Liver (tissue), 9 donors: ENCODE measurements around the gene IKZF3. TPM values are rescaled to one million over a fixed set of nuclear protein-coding genes. Genes with fewer than 3 reads are reported as not detected.
A peak's percentile ranks its signal among the peaks of the same experiment; 100 is the strongest.

Source experiments
- DNase-seq: peaks from one replicate; pipeline ENCODE4 v3.0.0-alpha.2; 2017; ENCODE audit warnings: low spot score
- H3K27ac ChIP-seq, 2 donors: one replicate each; pipeline ENCODE4 v1.7.0; 2013; ENCODE audit warnings: inconsistent platforms in 2 of 2, low read length in 2 of 2, control low read depth in 1 of 2, low read depth in 1 of 2, mild to moderate bottlenecking in 1 of 2
- H3K27me3 ChIP-seq, 4 donors: one replicate each; pipeline versions ENCODE4 v1.6.1 to v1.7.0; 2013; ENCODE audit warnings: low read length in 3 of 4, inconsistent platforms in 1 of 4, mild to moderate bottlenecking in 1 of 4, moderate library complexity in 1 of 4; ENCODE audit not compliant: control insufficient read depth in 4 of 4, insufficient read depth in 4 of 4
- H3K36me3 ChIP-seq, 4 donors: one replicate each; pipeline versions ENCODE4 v1.6.1 to v1.7.0; 2013; ENCODE audit warnings: low read length in 3 of 4, mild to moderate bottlenecking in 3 of 4, low read depth in 1 of 4, moderate library complexity in 1 of 4; ENCODE audit not compliant: control insufficient read depth in 4 of 4, insufficient read depth in 3 of 4
- H3K4me1 ChIP-seq, 4 donors: one replicate each; pipeline versions ENCODE4 v1.6.1 to v1.7.0; 2013; ENCODE audit warnings: low read length in 3 of 4, mild to moderate bottlenecking in 3 of 4, moderate library complexity in 1 of 4; ENCODE audit not compliant: control insufficient read depth in 4 of 4, insufficient read depth in 4 of 4
- H3K4me3 ChIP-seq, 3 donors: one replicate each; pipeline versions ENCODE4 v1.6.1 to v1.7.0; 2013; ENCODE audit warnings: low read length in 3 of 3, control low read depth in 1 of 3, low read depth in 1 of 3, mild to moderate bottlenecking in 1 of 3
- H3K9ac ChIP-seq, 2 donors: one replicate each; pipeline ENCODE4 v1.7.0; 2013; ENCODE audit warnings: low read length in 2 of 2, mild to moderate bottlenecking in 2 of 2, moderate library complexity in 2 of 2, control low read depth in 1 of 2, low read depth in 1 of 2
- H3K9me3 ChIP-seq, 4 donors: one replicate each; pipeline versions ENCODE4 v1.6.1 to v1.7.0; 2013; ENCODE audit warnings: low read length in 3 of 4; ENCODE audit not compliant: control insufficient read depth in 4 of 4
- ATF3 ChIP-seq: IDR thresholded peaks from 2 replicates; pipeline ENCODE4 v1.6.1; 2016; ENCODE audit warnings: antibody characterized with exemption
- CTCF ChIP-seq: fragments of 150-350 bp; IDR thresholded peaks from 2 replicates; pipeline ENCODE4 v1.5.1; 2017; ENCODE audit warnings: improper control_type of control experiment, low read depth, low read length; ENCODE audit not compliant: missing input control
- EGR1 ChIP-seq, 2 donors: IDR thresholded peaks; 2 replicates each; pipeline ENCODE4 v1.6.1; 2016 to 2018; ENCODE audit warnings: antibody characterized with exemption in 2 of 2, low read depth in 2 of 2
- FOXA1 ChIP-seq: IDR thresholded peaks from 2 replicates; pipeline ENCODE4 v1.6.1; 2016; ENCODE audit warnings: antibody characterized with exemption
- FOXA2 ChIP-seq: IDR thresholded peaks from 2 replicates; pipeline ENCODE4 v1.6.1; 2016; ENCODE audit warnings: antibody characterized with exemption
- GABPA ChIP-seq, 2 donors: IDR thresholded peaks in 1 of 2; conservative IDR thresholded peaks in 1 of 2; 2 replicates each; pipeline ENCODE4 v1.6.1; 2016; ENCODE audit warnings: antibody characterized with exemption in 2 of 2, mild to moderate bottlenecking in 1 of 2, moderate library complexity in 1 of 2
- HNF4A ChIP-seq, 2 donors: conservative IDR thresholded peaks; 2 replicates each; pipeline ENCODE4 v1.6.1; 2016; ENCODE audit warnings: antibody characterized with exemption in 2 of 2, mild to moderate bottlenecking in 2 of 2
- HNF4G ChIP-seq: IDR thresholded peaks from 2 replicates; pipeline ENCODE4 v1.6.1; 2016; ENCODE audit warnings: antibody characterized with exemption
- JUND ChIP-seq, 2 donors: IDR thresholded peaks; 2 replicates each; pipeline ENCODE4 v1.6.1; 2016; ENCODE audit warnings: antibody characterized with exemption in 2 of 2
- MAX ChIP-seq: IDR thresholded peaks from 2 replicates; pipeline ENCODE4 v1.6.1; 2016; ENCODE audit warnings: antibody characterized with exemption
- RXRA ChIP-seq, 2 donors: IDR thresholded peaks; 2 replicates each; pipeline ENCODE4 v1.6.1; 2017 to 2018; ENCODE audit warnings: antibody characterized with exemption in 2 of 2, mild to moderate bottlenecking in 1 of 2
- SP1 ChIP-seq: IDR thresholded peaks from 2 replicates; pipeline ENCODE4 v1.6.1; 2018; ENCODE audit warnings: antibody characterized with exemption, mild to moderate bottlenecking
- TAF1 ChIP-seq: conservative IDR thresholded peaks from 2 replicates; pipeline ENCODE4 v1.6.1; 2016; ENCODE audit warnings: antibody characterized with exemption, mild to moderate bottlenecking
- YY1 ChIP-seq: IDR thresholded peaks from 2 replicates; pipeline ENCODE4 v1.6.1; 2016; ENCODE audit warnings: antibody characterized with exemption, mild to moderate bottlenecking
- ZBTB33 ChIP-seq: IDR thresholded peaks from 2 replicates; pipeline ENCODE4 v1.6.1; 2016; ENCODE audit warnings: antibody characterized with exemption
- WGBS: extraction: QIAGEN DNeasy Blood & Tissue Kit; methylation state at CpG from one replicate; pipeline ENCODE4 v1.1.7; 2013; 5-methylcytosine and 5-hydroxymethylcytosine counted together
- polyA plus RNA-seq, 2 donors: library from polyadenylated mRNA; stranded (reverse) in 1 of 2; unstranded in 1 of 2; fragments of 200-250 nt in 1 of 2; fragments of >200 nt in 1 of 2; fragmentation: Nextera tagmentation in 1 of 2; extraction: Ambion mirVana in 1 of 2; gene quantifications; one replicate each; pipeline versions ENCODE4 v1.2.1 to v1.2.3, GENCODE V29; 2013 to 2015
- total RNA-seq, 2 donors: library from RNA; depleted of rRNA; stranded (reverse); fragments of >200 nt; gene quantifications; one replicate each; pipeline ENCODE4 v1.2.3, GENCODE V29; 2014
- donor health status: healthy.
- donor health status: healthy.
- donor health status: healthy.
- donor health status: healthy.
- donor health status: healthy.

IKZF3 gene
- total and polyA plus RNA-seq, 4 donors = 0.32 to 2.3 (median 0.83) TPM

- no peaks in the 10 kb centered on the region for H3K27me3 ChIP-seq
- H3K27ac ChIP-seq = no peak overlapping the region
- no peak for DNase-seq
- H3K9me3 ChIP-seq = no peaks in the 10 kb centered on the region
- no peak overlapping the region for H3K4me3 ChIP-seq
- no peaks in the 10 kb centered on the region for H3K36me3 ChIP-seq
- TF ChIP-seq GABPA (IDR thresholded peaks at IDR 0.05 in 1 of 2, conservative IDR thresholded peaks at IDR 0.05 in 1 of 2) = no peak
- no peak for TF ChIP-seq MAX
- no peak for TF ChIP-seq RXRA (IDR thresholded peaks at IDR 0.05)
- TF ChIP-seq FOXA2 = no peak
- TF ChIP-seq TAF1 = no peak
- no peak for TF ChIP-seq YY1
- peak overlapping the region in 1 of 2 donors; percentile 66 for H3K9ac ChIP-seq
- no peaks in the 10 kb centered on the region for H3K4me1 ChIP-seq
Observed at GRCh38 chr17:39776252-39776651, 87.9 kb downstream of the IKZF3 start.

- 91% methylated on average over 2 of the region's 2 CpGs for WGBS
- H3K4me3 ChIP-seq = no peak overlapping the region
- no peak for DNase-seq
- peak overlapping the region in 1 of 2 donors; percentile 46 for H3K27ac ChIP-seq
- no peaks in the 10 kb centered on the region for H3K9me3 ChIP-seq
- peak overlapping the region in 1 of 2 donors; percentile 53 for H3K9ac ChIP-seq
- TF ChIP-seq MAX = no peak
- no peak for TF ChIP-seq CTCF
- no peak for TF ChIP-seq FOXA2
- no peak for TF ChIP-seq JUND (IDR thresholded peaks at IDR 0.05)
- TF ChIP-seq TAF1 = no peak
- no peak for TF ChIP-seq RXRA (IDR thresholded peaks at IDR 0.05)
- no peak for TF ChIP-seq HNF4G
- TF ChIP-seq ATF3 = no peak
- no peak for TF ChIP-seq EGR1 (IDR thresholded peaks at IDR 0.05; ENCODE audit: low read depth in 2 of 2)
- no peak for TF ChIP-seq ZBTB33
- no peak for TF ChIP-seq FOXA1
- no peaks in the 10 kb centered on the region for H3K36me3 ChIP-seq
- no peaks in the 10 kb centered on the region for H3K27me3 ChIP-seq
- H3K4me1 ChIP-seq = no peaks in the 10 kb centered on the region
Observed at GRCh38 chr17:39775031-39775430, 89.1 kb downstream of the IKZF3 start.

- H3K4me1 ChIP-seq = no peaks in the 10 kb centered on the region
- no peaks in the 10 kb centered on the region for H3K36me3 ChIP-seq
- H3K9ac ChIP-seq = no peak overlapping the region
- H3K27ac ChIP-seq = peak overlapping the region in 1 of 2 donors; percentile 52
- no peaks in the 10 kb centered on the region for H3K27me3 ChIP-seq
- no peaks in the 10 kb centered on the region for H3K9me3 ChIP-seq
- DNase-seq = no peak
- WGBS = 86% methylated on average over 4 of the region's 4 CpGs
- no peak overlapping the region for H3K4me3 ChIP-seq
- no peak for TF ChIP-seq JUND (IDR thresholded peaks at IDR 0.05)
- no peak for TF ChIP-seq SP1
- no peak for TF ChIP-seq TAF1
- no peak for TF ChIP-seq HNF4G
- no peak for TF ChIP-seq ZBTB33
- no peak for TF ChIP-seq YY1
- TF ChIP-seq CTCF = no peak
- TF ChIP-seq HNF4A (conservative IDR thresholded peaks at IDR 0.05) = no peak
- no peak for TF ChIP-seq GABPA (IDR thresholded peaks at IDR 0.05 in 1 of 2, conservative IDR thresholded peaks at IDR 0.05 in 1 of 2)
Observed at GRCh38 chr17:39774047-39774446, 90.1 kb downstream of the IKZF3 start.
